ENCODE measurements around the gene PDCD2.

DNA sequence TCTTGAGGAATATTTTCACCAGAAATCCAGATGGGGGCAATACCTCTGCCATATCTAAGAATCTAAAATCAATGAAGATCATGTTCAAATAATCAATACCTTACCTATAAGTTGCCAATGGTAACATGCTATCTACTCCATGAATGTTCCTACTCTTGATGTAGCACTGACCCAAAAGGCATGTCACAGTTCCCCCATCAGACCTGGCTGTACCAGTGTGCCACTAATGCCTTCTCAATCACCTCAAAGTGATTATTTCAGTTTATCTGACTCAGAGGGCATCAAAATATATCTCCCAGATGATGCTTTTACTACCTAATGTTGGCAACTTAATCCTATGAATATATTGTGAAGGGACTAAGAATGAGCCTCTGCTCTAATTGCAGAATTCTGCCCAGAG, 5.5 kb downstream of the PDCD2 start:
- TF ChIP-seq POLR2A (IDR thresholded peaks at IDR 0.05; ENCODE audit: low read depth, low read length) (no peak), POLR2AphosphoS5 (IDR thresholded peaks at IDR 0.05; ENCODE audit: low read depth, low read length) (no peak), TAF1 (IDR thresholded peaks at IDR 0.05; ENCODE audit: low read depth, low read length) (no peak), SPI1 (IDR thresholded peaks at IDR 0.05; ENCODE audit: low read depth, low read length) (no peak), POU2F2 (IDR thresholded peaks at IDR 0.05; ENCODE audit: low read depth, low read length) (no peak)

Data from GM12891 (cell line).